Measurements from ENCODE around the gene TMEM62.

DNA sequence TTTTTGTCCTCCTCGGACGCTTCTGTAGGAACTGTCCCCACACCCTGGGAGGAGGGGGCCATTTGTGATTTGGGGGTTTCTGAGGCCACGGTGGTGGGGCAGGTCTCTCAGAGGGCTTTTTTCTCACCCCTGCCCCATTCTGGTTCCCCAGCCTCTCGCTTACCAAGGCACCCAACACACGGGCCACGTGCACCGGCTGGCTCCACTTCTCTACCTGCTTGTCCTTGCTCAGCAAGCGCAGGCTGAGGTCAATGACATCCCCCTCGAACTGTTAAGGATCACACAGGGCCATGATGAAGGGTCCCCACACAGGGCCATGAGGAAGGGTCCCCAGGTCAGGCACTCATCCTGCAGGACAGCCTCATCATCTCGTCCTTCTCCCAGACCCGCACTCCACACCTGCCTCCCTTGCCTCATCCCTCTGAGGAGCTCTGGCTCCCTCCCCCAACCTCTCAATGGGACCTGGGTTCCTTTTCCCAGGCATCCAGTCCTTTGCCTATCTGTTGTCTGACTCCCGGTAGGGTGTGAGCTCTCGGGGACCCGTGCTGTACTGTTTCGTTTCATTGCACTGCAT, 76.9 kb downstream of the TMEM62 start:
- TF ChIP-seq, protein P1, sequence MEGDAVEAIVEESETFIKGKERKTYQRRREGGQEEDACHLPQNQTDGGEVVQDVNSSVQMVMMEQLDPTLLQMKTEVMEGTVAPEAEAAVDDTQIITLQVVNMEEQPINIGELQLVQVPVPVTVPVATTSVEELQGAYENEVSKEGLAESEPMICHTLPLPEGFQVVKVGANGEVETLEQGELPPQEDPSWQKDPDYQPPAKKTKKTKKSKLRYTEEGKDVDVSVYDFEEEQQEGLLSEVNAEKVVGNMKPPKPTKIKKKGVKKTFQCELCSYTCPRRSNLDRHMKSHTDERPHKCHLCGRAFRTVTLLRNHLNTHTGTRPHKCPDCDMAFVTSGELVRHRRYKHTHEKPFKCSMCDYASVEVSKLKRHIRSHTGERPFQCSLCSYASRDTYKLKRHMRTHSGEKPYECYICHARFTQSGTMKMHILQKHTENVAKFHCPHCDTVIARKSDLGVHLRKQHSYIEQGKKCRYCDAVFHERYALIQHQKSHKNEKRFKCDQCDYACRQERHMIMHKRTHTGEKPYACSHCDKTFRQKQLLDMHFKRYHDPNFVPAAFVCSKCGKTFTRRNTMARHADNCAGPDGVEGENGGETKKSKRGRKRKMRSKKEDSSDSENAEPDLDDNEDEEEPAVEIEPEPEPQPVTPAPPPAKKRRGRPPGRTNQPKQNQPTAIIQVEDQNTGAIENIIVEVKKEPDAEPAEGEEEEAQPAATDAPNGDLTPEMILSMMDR (IDR thresholded peaks at IDR 0.05; ENCODE audit: poor library complexity), result no peak
- TF ChIP-seq EZH2 (IDR thresholded peaks at IDR 0.05; ENCODE audit: borderline replicate concordance), result no peak

All from hepatocyte (in vitro differentiated cells).